Measurements from ENCODE around the gene TOB2. TPM values are rescaled to one million over a fixed set of nuclear protein-coding genes. Genes with fewer than 3 reads are reported as not detected.

The TOB2 gene
- total RNA-seq, 4 donors from 2014 or later: 15.6 to 97.1 (median 27.8) TPM

DNA sequence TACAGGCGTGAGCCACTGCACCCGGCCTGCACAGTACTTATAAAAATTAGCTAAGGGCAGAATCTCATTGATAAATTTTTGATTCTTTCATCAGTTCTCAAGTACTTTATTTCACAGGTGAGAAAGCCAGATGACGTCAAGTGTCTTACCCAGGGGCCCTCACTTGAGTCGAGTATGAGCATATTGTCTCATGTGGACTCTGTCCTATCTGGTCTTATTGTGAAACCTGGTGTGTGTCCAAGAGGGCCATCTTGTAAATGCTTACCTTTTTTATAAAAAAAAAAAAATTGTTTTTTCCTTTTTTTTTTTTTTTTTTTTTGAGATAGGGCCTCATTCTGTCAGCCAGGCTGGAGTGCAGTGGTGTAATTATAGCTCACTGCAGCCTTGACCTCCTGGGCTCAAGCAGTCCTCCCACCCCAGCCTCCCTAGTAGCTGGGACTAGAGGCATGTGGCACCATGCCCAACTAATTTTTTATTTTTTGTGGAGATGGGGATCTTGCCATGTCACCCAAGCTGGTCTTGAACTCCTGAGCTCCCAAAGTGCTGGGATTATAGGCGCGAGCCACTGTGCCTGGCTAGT is 28.4 kb upstream of the TOB2 start:
- H3K4me3 ChIP-seq: no peak overlapping the region
- H3K36me3 ChIP-seq: no peaks in the 10 kb centered on the region
- no peaks in the 10 kb centered on the region for H3K9me3 ChIP-seq
- no peak overlapping the region for H3K27ac ChIP-seq
- peaks cover 0 to 7% of the 10 kb centered on the region in 2 donors for H3K4me1 ChIP-seq
- no peaks in the 10 kb centered on the region for H3K27me3 ChIP-seq
- intact Hi-C loops (cut with DNase I; ENCODE audit: low total_unique reads): no loop called here
- no peak for DNase-seq
- no peak for TF ChIP-seq POLR2A (IDR thresholded peaks at IDR 0.05)
- TF ChIP-seq, protein P1, sequence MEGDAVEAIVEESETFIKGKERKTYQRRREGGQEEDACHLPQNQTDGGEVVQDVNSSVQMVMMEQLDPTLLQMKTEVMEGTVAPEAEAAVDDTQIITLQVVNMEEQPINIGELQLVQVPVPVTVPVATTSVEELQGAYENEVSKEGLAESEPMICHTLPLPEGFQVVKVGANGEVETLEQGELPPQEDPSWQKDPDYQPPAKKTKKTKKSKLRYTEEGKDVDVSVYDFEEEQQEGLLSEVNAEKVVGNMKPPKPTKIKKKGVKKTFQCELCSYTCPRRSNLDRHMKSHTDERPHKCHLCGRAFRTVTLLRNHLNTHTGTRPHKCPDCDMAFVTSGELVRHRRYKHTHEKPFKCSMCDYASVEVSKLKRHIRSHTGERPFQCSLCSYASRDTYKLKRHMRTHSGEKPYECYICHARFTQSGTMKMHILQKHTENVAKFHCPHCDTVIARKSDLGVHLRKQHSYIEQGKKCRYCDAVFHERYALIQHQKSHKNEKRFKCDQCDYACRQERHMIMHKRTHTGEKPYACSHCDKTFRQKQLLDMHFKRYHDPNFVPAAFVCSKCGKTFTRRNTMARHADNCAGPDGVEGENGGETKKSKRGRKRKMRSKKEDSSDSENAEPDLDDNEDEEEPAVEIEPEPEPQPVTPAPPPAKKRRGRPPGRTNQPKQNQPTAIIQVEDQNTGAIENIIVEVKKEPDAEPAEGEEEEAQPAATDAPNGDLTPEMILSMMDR (IDR thresholded peaks at IDR 0.05): no peak

DNA sequence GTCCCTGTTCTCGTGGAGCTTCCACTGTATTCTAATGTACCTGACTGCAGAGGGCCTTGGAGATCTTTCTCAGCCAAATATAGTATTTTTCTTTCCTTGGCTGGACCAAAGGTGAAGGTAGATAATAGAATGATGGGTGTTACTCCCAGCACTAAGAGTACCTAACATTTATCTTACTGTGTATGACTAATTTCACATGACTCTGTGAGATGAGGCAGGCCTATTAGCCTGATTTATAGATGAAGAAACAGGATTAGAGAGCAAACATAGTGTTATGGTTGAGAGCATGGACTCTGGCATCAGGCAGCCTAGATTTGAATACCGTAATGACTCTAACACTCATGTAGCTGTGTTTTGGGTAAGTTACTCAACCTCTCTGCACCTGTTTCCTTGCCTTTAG is 25.0 kb upstream of the TOB2 start:
- TF ChIP-seq, protein P1 (IDR thresholded peaks at IDR 0.05): no peak
- TF ChIP-seq POLR2A (IDR thresholded peaks at IDR 0.05): no peak
- intact Hi-C loops (cut with DNase I; ENCODE audit: low total_unique reads): no loop called here
- no peak for DNase-seq
- Histone ChIP-seq H3K27ac (no peak overlapping the region), H3K36me3 (no peaks in the 10 kb centered on the region), H3K4me1 (peaks cover 0 to 5% of the 10 kb centered on the region in 2 donors), H3K27me3 (no peaks in the 10 kb centered on the region), H3K4me3 (no peak overlapping the region), H3K9me3 (no peaks in the 10 kb centered on the region)

DNA sequence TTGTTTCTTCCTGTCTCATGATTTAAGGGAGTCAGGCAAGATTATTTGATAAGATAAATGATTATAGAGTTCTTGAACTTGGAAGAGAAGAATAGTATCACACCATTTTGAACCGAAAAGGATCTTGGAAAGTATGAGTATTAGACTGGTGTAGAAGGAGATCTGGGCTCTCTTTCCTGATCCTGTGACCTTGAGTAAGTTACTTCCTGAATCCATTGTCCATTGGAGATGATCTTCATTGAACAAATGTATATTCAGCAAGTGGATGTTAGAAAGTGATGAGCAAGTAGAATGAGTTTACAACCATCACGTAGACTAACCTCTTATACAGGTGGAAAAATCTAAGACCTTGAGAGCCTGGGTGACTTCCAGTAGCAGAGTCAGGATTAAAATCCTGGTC is 24.3 kb upstream of the TOB2 start:
- Histone ChIP-seq H3K27me3 (no peaks in the 10 kb centered on the region), H3K27ac (no peak overlapping the region), H3K4me1 (peaks cover 0 to 5% of the 10 kb centered on the region in 2 donors), H3K36me3 (no peaks in the 10 kb centered on the region), H3K9me3 (no peaks in the 10 kb centered on the region), H3K4me3 (no peak overlapping the region)
- TF ChIP-seq, protein P1 (IDR thresholded peaks at IDR 0.05): no peak
- TF ChIP-seq POLR2A (IDR thresholded peaks at IDR 0.05): no peak
- no peak for DNase-seq
- intact Hi-C loops (cut with DNase I; ENCODE audit: low total_unique reads): no loop called here

DNA sequence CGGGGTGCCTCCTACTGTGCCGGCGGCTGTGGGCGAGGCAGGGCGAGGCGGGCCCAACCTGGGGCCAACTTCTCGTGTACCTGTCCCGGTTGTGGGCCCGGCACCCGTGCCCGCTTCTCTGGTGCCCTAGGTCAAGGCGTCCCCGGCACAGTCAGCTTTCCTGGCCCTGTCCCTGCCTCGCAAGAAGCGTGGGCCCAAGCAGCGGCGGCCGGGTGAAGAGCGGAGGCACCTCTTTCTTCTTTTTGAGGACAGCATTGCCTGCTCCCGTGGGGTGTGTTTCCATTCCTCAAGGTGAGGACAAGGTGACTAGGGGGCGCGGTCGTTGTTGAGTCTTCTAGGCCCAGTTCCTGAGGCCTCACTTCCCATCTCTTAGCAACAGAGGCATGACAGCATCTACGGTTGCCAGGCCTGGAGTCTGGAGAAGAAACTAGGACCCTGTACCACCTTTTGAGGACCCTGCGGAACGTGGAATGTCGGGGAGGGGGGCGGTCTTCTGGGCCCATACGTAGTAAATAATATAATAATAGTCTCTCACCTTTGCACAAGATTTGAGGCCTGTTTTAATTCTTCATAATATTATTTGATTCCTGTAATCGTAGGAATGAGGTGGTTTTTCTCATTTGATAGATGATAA is 22.7 kb upstream of the TOB2 start:
- Histone ChIP-seq H3K27ac (peak overlapping the region; percentile 91 to 94), H3K4me1 (peaks cover 0 to 5% of the 10 kb centered on the region in 2 donors), H3K4me3 (peak overlapping the region; percentile 94 to 100), H3K9me3 (no peaks in the 10 kb centered on the region), H3K36me3 (no peaks in the 10 kb centered on the region), H3K27me3 (no peaks in the 10 kb centered on the region)
- intact Hi-C loops (cut with DNase I; ENCODE audit: low total_unique reads): no loop called here
- TF ChIP-seq POLR2A (IDR thresholded peaks at IDR 0.05): no peak
- TF ChIP-seq, protein P1 (IDR thresholded peaks at IDR 0.05): peak in 1 of 4 experiments; percentile 14
- no peak for DNase-seq

DNA sequence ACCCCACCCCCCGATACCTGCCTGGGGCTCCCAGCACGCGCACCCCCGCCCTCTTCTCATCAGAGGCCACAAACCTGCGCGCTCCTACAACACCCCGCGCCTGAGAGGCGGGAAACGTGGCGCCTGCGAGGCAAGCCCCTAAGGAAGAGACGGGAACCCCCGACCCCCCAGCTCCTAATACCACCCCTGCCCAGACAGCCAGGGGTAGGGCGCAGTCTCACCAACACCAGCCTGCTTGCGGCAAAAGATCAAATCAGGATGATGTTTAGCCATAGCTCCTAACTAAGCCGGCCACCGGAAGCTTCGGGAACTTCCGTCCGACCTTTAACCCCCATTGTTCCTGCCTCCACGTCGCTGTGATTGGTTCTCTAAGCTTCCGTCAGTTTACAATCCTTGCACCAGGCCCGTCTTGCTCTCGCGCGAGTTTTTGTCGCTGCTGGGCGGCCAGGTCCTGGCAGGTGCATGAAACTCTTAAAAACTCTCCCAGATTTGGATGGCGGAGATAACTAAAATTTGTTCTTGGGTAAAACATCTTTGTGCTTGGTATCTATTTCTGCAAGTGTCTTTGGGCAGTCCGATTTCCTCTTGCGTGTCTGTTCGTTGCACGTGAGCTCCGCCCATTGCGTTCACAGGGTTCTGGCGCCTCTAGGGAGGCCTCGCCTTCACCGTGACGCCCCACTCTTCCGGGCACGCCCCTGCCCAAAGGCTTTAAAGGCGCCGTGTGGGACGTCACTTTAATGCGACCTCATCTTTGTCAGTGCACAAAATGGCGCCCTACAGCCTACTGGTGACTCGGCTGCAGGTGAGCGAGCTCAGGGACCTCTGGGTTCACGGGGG is 22.0 kb upstream of the TOB2 start, which contains the start of the genes ACO2 and PHF5A:
TSS of gene ACO2 (plus strand) at position 737 of the 837 bp plus-strand sequence. CDS start at position 767, 30 bp downstream.
TSS of gene PHF5A (minus strand) at position 312 of the 837 bp plus-strand sequence. CDS start at position 273, 39 bp downstream.
- peak within 1 kb of the TSS; percentile 94 to 100 for H3K4me3 ChIP-seq
- TF ChIP-seq, protein P1 (IDR thresholded peaks at IDR 0.05): peak in 2 of 4 experiments; percentile 3 to 28
- TF ChIP-seq POLR2A (IDR thresholded peaks at IDR 0.05): peak in 1 of 2 donors; percentile 68
- peaks cover 0 to 5% of the 10 kb centered on the region in 2 donors for H3K4me1 ChIP-seq
- no peaks in the 10 kb centered on the region for H3K9me3 ChIP-seq
- intact Hi-C loops (cut with DNase I; ENCODE audit: low total_unique reads): no loop called here
- no peaks in the 10 kb centered on the region for H3K36me3 ChIP-seq
- peak within 1 kb of the TSS; percentile 91 to 94 for H3K27ac ChIP-seq
- H3K27me3 ChIP-seq: no peaks in the 10 kb centered on the region
- peak; percentile 98 for DNase-seq

Data from uterus (tissue), 4 donors.